ENCODE measurements around the gene CBR1. TPM values are rescaled to one million over a fixed set of nuclear protein-coding genes. Genes with fewer than 3 reads are reported as not detected.

The CBR1 gene
- total and polyA plus RNA-seq, 9 of the 15 experiments (the other 6 are each of a cell fraction or from before 2014, with no cell fraction given), result 2.5 to 33.8 (median 15.1) TPM

GRCh38 chr21:36059823-36060158 is 10.0 kb upstream of the CBR1 start (continued):
- peak; percentile 28; the same call in 1 of the 2 replicates for TF ChIP-seq MGA (IDR thresholded peaks at IDR 0.05)
- 0 out of 2 replicates have a peak, but pooled peaks have one; percentile 22 for TF ChIP-seq ZNF263 (CRISPR knock-in tag; IDR thresholded peaks at IDR 0.05; ENCODE audit: borderline replicate concordance)
- peak; percentile 81 for TF ChIP-seq IRF2 (CRISPR knock-in tag; IDR thresholded peaks at IDR 0.05)
- no peak for TF ChIP-seq CEBPB (tag; IDR thresholded peaks at IDR 0.05)
- no peak for TF ChIP-seq GATA2 (CRISPR knock-in tag; IDR thresholded peaks at IDR 0.05)
- no peak for TF ChIP-seq ESRRA (IDR thresholded peaks at IDR 0.05; ENCODE audit: borderline replicate concordance, low read depth)
- peak; percentile 86; the same call in 1 of the 2 replicates for TF ChIP-seq CBFB (CRISPR knock-in tag; IDR thresholded peaks at IDR 0.05)
- peak in 1 of 2 experiments; percentile 7; a peak in 1 of 4 replicates for TF ChIP-seq RAD21 (CRISPR knock-in tag; conservative IDR thresholded peaks at IDR 0.05 in 1 of 2, IDR thresholded peaks at IDR 0.05 in 1 of 2)
- no peak for TF ChIP-seq MEIS2 (IDR thresholded peaks at IDR 0.05; ENCODE audit: partially characterized antibody)
- peak; percentile 70; the same call in 1 of the 2 replicates for TF ChIP-seq FOXK1 (CRISPR knock-in tag; IDR thresholded peaks at IDR 0.05; ENCODE audit: borderline replicate concordance)
- TF ChIP-seq, protein P1, sequence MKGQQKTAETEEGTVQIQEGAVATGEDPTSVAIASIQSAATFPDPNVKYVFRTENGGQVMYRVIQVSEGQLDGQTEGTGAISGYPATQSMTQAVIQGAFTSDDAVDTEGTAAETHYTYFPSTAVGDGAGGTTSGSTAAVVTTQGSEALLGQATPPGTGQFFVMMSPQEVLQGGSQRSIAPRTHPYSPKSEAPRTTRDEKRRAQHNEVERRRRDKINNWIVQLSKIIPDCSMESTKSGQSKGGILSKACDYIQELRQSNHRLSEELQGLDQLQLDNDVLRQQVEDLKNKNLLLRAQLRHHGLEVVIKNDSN (CRISPR knock-in tag; IDR thresholded peaks at IDR 0.05), result peak; percentile 78
- TF ChIP-seq, protein P2, sequence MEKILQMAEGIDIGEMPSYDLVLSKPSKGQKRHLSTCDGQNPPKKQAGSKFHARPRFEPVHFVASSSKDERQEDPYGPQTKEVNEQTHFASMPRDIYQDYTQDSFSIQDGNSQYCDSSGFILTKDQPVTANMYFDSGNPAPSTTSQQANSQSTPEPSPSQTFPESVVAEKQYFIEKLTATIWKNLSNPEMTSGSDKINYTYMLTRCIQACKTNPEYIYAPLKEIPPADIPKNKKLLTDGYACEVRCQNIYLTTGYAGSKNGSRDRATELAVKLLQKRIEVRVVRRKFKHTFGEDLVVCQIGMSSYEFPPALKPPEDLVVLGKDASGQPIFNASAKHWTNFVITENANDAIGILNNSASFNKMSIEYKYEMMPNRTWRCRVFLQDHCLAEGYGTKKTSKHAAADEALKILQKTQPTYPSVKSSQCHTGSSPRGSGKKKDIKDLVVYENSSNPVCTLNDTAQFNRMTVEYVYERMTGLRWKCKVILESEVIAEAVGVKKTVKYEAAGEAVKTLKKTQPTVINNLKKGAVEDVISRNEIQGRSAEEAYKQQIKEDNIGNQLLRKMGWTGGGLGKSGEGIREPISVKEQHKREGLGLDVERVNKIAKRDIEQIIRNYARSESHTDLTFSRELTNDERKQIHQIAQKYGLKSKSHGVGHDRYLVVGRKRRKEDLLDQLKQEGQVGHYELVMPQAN (IDR thresholded peaks at IDR 0.05; ENCODE audit: borderline replicate concordance), result peak; percentile 97; the same call in 1 of the 2 replicates
- TF ChIP-seq PHF21A (IDR thresholded peaks at IDR 0.05; ENCODE audit: borderline replicate concordance, low read depth), result no peak
- 0 out of 2 replicates have a peak, but pooled peaks have one; percentile 27 for TF ChIP-seq SREBF2 (CRISPR knock-in tag; IDR thresholded peaks at IDR 0.05)
- no peak for TF ChIP-seq PURB (CRISPR knock-in tag; IDR thresholded peaks at IDR 0.05; ENCODE audit: low read depth)

Measured in K562 (cell line).